ENCODE measurements around the gene METTL9. TPM values are rescaled to one million over a fixed set of nuclear protein-coding genes. Genes with fewer than 3 reads are reported as not detected.

The METTL9 gene
- total and polyA plus RNA-seq, 2 of the 4 experiments (the other 2 are of a cell fraction) = 54.8 to 95.5 TPM

DNA sequence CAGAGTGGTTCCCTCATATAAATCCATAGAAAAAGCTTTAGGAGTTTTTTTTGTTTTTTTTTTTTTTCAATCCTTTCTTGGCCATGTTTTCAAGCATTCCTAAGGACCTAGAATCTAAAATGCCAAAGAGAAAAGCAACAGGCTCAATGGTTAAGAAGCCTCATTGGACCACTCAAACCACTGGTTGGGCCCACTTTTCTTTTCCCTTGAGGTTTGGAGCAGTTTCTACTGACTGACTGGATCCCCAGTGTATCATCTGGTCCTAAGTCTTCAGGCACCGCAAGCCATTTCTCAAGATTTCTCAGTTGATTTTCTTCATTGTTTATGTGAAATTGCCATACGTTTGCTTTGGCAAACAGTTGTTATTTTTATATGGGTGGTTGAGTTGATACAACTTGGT is 14.4 kb downstream of the METTL9 start:
- no TSS peak for BruUV-seq (replicated peaks)
- no peak overlapping the region for H4K8ac ChIP-seq (ENCODE audit: low read depth in 2 of 2, low read length in 2 of 2)
- 0 out of 2 replicates have a peak overlapping the region, but pooled peaks have one; percentile 16 for H3K14ac ChIP-seq (replicated peaks; ENCODE audit: low read depth, low read length)
- no peak overlapping the region for H3K56ac ChIP-seq (ENCODE audit: extremely low read depth, insufficient read depth, low read length)
- TF ChIP-seq CHD1 (IDR thresholded peaks at IDR 0.05; ENCODE audit: low read depth, low read length) (no peak), MXI1 (IDR thresholded peaks at IDR 0.05; ENCODE audit: borderline replicate concordance, low read depth, low read length) (no peak), ELK1 (IDR thresholded peaks at IDR 0.05; ENCODE audit: borderline replicate concordance, low read depth, low read length) (no peak), FOS (IDR thresholded peaks at IDR 0.05; ENCODE audit: low read depth, low read length) (no peak), RFX5 (IDR thresholded peaks at IDR 0.05; ENCODE audit: low read depth, low read length) (no peak), POLR2A (IDR thresholded peaks at IDR 0.05; ENCODE audit: low read depth, low read length) (no peak), NFE2L2 (IDR thresholded peaks at IDR 0.05; ENCODE audit: low read depth, low read length) (no peak), MAZ (IDR thresholded peaks at IDR 0.05; ENCODE audit: borderline replicate concordance, low read depth, low read length) (no peak)
- TF ChIP-seq, protein P1, sequence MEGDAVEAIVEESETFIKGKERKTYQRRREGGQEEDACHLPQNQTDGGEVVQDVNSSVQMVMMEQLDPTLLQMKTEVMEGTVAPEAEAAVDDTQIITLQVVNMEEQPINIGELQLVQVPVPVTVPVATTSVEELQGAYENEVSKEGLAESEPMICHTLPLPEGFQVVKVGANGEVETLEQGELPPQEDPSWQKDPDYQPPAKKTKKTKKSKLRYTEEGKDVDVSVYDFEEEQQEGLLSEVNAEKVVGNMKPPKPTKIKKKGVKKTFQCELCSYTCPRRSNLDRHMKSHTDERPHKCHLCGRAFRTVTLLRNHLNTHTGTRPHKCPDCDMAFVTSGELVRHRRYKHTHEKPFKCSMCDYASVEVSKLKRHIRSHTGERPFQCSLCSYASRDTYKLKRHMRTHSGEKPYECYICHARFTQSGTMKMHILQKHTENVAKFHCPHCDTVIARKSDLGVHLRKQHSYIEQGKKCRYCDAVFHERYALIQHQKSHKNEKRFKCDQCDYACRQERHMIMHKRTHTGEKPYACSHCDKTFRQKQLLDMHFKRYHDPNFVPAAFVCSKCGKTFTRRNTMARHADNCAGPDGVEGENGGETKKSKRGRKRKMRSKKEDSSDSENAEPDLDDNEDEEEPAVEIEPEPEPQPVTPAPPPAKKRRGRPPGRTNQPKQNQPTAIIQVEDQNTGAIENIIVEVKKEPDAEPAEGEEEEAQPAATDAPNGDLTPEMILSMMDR (conservative IDR thresholded peaks at IDR 0.05; ENCODE audit: low read depth, low read length) = no peak
- no peak overlapping the region for H3K4ac ChIP-seq (ENCODE audit: low read depth, low read length)
- no peak overlapping the region for H3K18ac ChIP-seq (ENCODE audit: low read depth, low read length)
- H3K23ac ChIP-seq (ENCODE audit: low read depth, low read length) = no peak overlapping the region
- dilution Hi-C loops (cut with HindIII; ENCODE audit: low sequenced_read_pairs, unreplicated experiment) = no loop called here
- WGBS, 2 experiments (ENCODE audit: extremely low coverage in 2 of 2, insufficient read length in 1 of 2) = 100% methylated on average over 1 of the region's 2 CpGs; no CpG with 5 or more reads in 1 of the 2 experiments
- no peak overlapping the region for H3K4me2 ChIP-seq (ENCODE audit: low read depth, low read length)
- no peak overlapping the region for H2BK120ac ChIP-seq (ENCODE audit: low read depth, low read length)
- H3K9me3 ChIP-seq (ENCODE audit: control insufficient read depth, insufficient read depth, low read length) = no peaks in the 10 kb centered on the region
- in situ Hi-C loops (cut with MboI; ENCODE audit: low sequenced_read_pairs) = no loop called here
- no peaks in the 10 kb centered on the region for H3K27me3 ChIP-seq (ENCODE audit: control insufficient read depth, insufficient read depth, low read length)
- H3K27ac ChIP-seq (ENCODE audit: insufficient read depth, low read length) = no peak overlapping the region
- H2AK5ac ChIP-seq (ENCODE audit: low read depth, low read length) = no peak overlapping the region
- CTCF ChIA-PET = no interaction called here
- H2BK15ac ChIP-seq (ENCODE audit: low read depth, low read length) = no peak overlapping the region
- H4K20me1 ChIP-seq (ENCODE audit: insufficient read depth, low read length) = peaks cover 34% of the 10 kb centered on the region
- no peak overlapping the region for H2AK9ac ChIP-seq (replicated peaks; ENCODE audit: low read depth, low read length, poor library complexity)
- intact Hi-C loops (cut with micrococcal nuclease) = no loop called here
- H4K91ac ChIP-seq (ENCODE audit: insufficient read depth, low read depth, low read length) = no peak overlapping the region
- H2BK20ac ChIP-seq (ENCODE audit: low read depth, low read length) = no peak overlapping the region
- H4K5ac ChIP-seq (ENCODE audit: low read depth, low read length) = no peak overlapping the region
- peaks cover 51 to 67% of the 10 kb centered on the region in 2 experiments for H3K79me1 ChIP-seq (ENCODE audit: low read depth in 1 of 2, low read length in 2 of 2)
- H3K4me3 ChIP-seq (ENCODE audit: insufficient read depth, low read depth, low read length) = no peak overlapping the region
- DNase-seq = no peak
- no peak overlapping the region for H2BK5ac ChIP-seq (ENCODE audit: low read depth, low read length, poor library complexity, severe bottlenecking)
- H2AFZ ChIP-seq (replicated peaks; ENCODE audit: low read length, poor library complexity) = no peak overlapping the region
- H3K36me3 ChIP-seq (ENCODE audit: control insufficient read depth, insufficient read depth, low read length) = peaks cover 4% of the 10 kb centered on the region; the same call in 1 of the 2 replicates
- H3K9me1 ChIP-seq (ENCODE audit: insufficient read depth, low read length) = peaks cover 3% of the 10 kb centered on the region
- ATAC-seq (ENCODE audit: low read depth) = no peak
- POLR2A ChIA-PET (ENCODE audit: unreplicated experiment) = no interaction called here
- no peak overlapping the region for H3K9ac ChIP-seq (ENCODE audit: low read depth, low read length)
- H3K4me1 ChIP-seq (ENCODE audit: control insufficient read depth, insufficient read depth, low read length) = peaks cover 6% of the 10 kb centered on the region
